Glomerular visceral epithelial cell (primary cell): ENCODE data around the gene SLC23A1.
A peak's percentile ranks its signal among the peaks of the same experiment; 100 is the strongest.
"Not testable (repeated sequence)": the region's sequence is repeated elsewhere in the genome, so short reads cannot be mapped to it uniquely, and the experiment has no call there.

ENCODE experiments used
- DNase-seq: peaks from one replicate; pipeline ENCODE4 v3.0.0-alpha.2; 2016; ENCODE audit errors: extremely low spot score

The SLC23A1 gene

DNA sequence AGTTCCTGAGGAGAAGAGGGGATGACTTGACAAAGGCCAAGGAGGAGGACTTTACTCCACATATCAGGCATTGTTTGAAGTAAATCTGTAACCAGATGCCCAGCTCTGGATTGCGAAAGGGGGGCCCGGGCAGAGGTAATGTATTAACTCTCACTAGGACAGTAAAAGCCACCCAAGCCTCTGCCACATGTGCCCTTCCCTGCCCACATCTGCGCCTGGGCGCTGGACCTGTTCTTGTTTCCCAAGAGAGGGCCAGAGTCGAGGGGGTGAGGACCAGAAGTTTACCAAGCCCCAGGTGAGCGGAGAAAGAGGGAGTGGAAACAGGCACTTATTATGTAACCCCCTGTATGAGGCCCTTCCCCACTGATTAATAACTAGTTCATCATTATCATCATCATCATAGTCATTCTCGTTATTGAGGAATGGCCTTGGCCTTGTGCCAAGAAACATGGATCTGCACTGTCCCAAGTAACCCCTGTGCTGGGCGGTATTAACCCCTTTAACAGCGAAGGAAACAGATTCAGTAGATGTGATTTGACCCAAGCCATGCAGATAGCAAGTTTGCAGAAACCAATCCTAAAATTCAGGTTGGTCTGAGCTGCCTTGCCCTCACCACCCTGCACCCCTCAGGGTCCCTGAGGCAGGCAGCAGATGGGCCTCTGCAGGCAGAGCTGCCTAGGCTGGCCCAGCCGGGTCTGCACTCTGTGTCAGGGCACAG, at the start of gene SLC23A1:
TSS of gene SLC23A1 (minus strand) at position 23 of the 718 bp plus-strand sequence. CDS start 44 bp downstream, outside the sequence.
- peak; percentile 71 for DNase-seq

DNA sequence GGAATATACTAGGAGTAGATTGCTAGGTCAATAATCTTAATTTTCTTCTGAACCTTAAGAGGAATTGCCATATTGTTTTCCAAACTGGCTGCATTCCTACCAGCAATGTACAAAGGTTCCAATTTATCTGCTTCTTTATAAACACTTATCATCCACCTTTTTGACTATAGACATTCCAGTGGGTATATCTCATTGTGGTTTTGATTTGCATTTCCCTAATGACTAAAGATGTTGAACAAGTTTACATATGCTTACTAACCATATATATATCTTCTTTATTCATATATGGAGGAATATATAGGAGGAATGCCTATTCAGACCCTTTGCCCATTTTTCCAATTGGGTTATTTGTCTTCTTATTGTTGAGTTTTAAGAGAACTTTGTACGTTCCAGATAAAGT, 48.6 kb upstream of the SLC23A1 start:
- no peak for DNase-seq

DNA sequence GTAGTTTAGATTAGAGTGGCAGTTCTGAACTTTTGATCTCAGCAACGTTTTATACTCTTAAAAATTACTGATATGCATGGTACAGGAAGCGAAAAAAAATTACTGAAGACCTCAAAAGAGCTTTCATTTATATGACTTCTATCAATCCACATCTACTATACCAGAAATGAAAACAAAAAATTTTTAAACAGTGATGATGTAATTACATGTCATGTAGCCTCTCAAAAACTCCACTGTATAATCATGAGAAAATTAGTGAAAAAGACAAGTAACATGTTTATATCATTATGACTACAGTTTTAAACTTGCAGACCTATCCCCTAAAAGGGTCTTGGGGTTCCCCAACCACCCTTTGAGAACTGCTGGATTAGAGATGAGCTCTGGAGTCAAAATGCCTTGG, 46.9 kb upstream of the SLC23A1 start:
- DNase-seq, result no peak

DNA sequence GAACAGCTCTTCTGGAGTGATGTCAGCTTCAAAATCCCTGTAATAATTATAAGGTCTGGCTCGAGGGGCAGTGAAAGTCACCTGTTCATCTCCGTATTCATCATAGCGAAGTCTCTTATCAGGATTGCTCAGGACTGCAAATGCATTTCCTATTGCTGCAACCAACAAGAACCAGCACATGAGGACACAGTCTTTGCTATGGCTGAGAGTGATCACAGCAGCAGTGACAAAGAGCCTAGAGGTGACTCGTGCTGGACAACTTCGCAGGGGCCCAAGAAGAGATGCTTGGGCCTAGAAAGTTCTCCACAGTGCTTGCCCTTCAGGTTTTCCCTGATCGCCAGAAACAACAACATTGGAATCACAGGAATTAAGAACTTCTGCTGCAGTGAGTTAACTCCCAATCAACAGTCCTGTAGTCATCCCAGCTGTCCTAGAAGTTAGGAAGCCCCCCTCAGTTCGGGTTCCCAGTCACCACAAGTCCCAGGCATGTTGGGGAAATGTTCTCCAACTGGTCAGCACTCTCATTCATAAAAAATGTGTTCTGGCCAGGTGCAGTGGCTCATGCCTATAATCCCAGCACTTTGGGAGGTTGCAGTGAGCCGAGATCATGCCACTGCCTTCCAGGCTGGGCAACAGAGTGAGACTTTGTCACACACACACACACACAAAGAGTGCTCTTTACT, 43.2 kb upstream of the SLC23A1 start:
- DNase-seq, result peak; percentile 49

DNA sequence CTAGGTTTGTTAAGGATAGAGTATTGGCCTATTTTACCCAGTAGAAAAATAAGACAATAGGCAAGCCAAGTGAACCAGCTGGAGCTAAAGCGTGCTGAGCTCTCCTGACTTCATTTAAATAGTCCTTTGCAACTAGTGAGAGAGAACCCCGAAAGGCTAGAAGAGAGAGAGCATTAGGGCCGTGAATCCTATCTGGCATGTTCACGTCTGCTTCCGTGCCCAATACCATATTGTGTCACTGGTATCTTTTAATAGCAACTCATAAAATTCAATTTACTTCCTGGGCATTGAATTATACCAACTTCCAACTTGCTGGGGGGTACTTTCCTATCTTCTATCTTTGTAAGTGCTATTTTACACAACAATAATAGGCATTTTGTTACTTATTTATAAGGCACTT, 42.4 kb upstream of the SLC23A1 start:
- no peak for DNase-seq

DNA sequence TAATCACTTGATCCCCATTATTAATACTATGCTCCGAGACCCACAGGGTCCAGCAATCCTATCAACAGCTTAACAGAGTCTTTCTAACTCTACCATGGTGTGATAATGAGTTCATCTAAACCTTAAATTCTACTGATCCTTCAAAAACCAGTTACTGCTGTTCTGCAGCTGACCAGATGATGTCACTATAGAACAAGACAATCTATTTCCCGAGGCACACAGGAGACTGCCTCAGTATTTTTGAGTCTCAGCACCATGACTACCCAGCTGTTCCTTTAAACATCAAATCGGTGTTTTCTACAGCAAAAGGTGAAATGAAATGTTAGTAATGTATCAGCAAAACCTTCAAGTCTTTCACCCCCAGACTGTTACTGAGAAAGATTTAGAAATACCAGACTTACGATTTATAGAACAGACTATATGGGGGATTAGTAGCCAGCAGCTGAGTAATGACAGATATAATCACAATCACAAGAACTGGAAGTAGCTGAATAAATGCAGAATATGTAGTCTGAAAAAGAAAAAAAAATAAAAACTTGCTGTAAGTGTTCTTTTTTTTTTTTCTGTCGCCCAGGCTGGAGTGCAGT, 39.3 kb upstream of the SLC23A1 start:
- DNase-seq, result peak; percentile 77

DNA sequence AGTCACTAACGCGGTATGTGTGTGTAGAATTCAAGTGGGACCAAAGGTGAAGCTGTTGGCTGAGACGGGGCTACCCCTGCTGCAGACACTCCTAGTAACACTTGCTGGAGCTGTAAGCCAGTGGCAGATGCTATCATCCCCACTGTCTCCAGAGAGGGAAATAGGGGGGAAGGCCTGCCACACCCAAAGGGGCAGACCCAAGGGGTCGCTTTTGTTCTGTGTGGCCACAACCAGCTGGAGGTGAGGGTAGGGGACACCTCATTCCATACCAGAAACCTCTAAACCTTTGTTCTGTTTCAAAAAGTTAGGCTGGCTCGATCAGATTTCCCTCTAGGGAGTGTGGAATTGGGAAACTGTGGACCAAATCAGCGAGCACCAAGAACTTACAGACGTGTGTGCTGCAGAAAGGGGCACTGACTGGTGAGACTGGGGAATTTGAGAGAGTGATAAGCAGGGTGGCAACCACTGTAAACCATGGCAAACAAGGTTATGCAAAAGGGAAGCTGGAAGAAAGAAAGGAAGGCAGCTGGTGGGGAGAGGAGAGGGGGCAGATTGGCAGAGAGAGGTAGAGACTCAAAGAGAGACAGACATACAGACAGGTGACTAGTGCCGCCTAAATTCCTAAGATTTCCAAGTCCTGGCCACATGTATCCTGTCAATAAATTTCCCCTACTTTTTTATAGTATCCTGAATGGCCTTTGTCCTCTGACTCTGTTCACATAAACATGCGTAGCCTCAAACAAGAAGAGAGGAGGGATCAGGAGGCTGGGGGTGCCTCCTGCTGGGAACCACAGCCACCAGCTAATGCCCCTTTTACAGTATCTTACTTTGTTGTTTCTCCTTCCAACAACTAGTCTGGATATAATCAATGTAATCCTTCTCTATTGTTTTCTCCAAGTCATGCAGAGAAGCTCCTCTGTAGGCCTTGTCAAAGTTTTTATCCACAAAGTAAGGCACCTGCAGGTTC, 36.4 kb upstream of the SLC23A1 start:
- no peak for DNase-seq

DNA sequence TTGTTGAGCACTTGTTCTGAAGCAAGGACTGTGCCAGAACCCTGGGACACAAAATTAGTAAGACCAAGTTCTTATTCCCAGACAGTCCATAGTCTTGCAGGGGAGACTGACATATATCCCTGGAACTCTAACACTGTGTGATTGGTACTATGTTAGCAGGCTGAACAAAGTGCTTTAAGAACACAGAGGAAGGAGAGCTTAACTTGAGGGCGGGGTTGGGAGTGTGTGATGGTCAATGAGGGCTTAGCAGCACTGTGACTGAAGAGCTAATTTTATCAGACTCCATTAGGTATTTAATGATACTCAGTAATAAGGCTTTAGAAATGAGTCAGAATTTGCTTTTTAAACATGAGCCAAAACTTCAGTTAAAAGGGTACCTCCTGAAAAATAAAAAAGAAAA, 35.7 kb upstream of the SLC23A1 start:
- no peak for DNase-seq

DNA sequence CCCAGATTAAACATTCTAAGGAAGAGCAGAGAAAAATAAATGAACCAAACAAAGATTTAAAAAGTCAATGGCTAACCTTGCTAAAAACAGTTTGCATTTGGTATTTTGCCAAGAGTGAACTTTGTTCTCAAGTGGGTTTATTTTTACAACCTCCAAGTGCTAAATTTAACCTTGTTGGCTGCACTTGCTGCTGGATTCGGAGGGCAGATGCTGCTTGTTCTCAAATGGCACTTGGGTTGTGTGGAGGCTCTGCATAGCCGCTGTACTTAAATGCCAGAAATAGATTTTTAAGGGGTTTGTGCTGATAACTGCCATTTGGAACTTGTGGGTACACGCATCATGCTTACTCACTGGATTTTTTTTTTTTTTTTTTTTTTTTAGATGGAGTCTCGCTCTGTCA, 34.1 kb upstream of the SLC23A1 start:
- DNase-seq, result no peak

DNA sequence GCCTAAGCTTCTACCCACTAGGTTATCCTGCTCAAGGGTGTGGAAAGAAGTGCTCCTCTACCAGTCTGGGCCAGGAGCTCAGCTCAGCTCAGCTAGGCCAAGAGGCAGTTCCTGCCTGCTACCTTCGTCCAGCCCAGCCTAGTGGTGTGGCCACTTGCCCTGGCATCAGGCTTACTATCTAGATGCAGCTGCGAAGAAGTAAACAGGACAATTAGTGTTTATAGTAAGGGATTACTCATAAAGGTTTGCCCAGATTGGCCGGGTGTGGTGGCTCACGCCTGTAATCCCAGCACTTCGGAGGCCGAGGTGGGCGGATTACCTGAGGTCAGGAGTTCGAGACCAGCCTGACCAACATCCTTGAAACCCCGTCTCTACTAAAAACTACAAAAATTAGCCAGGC, 33.6 kb upstream of the SLC23A1 start:
- no peak for DNase-seq

DNA sequence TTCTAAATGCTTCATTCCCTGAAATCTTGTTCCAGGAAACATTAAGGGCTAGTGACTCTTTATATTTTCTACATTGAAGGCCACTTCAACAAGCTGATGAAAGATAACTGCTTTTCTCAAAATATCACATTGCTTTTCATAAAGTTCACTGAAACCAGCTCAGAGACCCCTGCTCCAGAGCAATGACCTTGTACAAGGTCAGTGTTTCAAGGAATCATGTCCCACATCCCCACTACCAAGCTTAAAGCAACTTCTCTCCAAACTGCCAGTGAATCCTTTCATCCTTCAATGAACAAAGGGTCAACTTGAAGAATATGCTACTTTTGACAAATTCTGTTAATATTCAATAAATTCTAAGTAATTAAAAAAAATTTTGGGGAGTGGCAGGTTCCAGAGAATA, 32.8 kb upstream of the SLC23A1 start:
- DNase-seq, result no peak

DNA sequence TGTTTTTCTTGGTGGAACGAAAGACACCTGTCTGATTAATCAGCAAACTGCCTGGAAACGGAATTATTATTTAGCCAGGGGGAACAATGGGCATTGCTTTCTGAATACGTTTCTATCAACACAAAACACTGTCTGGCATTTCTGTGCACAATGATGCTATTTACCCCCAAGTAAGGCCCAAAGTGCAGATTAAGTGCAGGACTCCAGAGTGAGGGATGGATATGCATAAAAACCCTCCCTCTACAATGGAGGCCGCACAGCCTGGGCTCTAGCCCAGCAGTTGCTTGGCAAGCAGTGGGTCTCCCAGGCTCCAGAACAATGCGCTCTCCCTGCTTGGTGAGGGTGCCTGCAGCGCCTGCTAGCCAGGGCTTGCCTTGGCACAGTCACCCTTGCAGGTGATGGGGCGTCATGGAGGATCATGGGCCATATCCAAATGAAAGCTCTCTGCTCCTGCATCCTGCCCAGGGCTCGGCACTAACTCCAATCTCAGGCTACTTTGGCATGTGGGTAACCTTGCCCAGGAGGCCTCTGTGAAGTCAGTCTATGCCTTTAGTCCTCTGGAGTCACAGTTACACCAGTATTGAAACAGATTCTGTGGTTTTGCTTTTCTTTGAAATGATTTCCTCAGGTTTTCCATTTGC, 32.2 kb upstream of the SLC23A1 start:
- DNase-seq, result no peak

DNA sequence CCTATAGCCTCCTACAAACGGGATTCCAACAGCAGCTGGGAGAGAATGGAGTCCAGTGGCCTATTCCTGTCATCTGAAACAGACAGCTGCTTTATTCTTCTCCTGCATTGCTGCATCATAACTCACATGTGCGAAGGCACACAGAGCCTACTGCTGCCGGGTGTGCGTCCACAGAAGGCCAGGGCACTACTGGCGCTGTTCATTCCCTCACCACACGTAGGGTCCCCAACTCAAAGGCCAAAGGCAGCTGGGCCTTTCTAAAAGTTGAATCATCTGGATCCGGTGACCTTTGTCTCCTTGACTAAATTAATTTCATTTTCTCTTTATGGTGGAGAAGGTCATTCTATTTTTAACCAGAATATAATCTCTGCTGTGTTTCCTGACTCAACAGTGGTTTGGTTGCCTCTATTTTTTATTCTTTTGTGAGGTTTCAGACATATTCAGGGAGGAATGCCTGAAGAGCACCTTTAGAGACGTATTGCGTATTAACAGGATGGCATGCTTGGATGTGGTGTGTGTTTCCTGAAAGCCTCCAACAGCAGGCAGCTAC, 31.6 kb upstream of the SLC23A1 start:
- DNase-seq, result no peak

DNA sequence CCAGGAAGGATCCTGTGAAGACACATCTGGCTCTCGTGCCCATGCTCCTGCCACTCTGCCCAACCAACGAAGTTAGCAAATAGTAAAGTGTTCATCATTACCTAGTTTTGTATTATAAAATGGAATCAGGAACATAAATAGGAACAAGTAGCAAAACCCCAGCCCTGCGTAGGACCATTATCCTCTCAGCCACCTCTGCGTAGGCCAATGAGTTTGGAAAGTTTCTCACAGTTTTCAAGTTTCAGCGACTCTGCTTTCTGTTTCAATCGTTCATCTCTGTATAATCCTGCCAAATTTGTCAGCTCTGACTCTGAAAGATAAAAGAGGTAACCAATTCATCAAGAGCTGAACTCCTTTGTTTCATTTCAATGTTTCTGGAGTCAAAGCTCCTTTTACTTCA, 30.9 kb upstream of the SLC23A1 start:
- DNase-seq, result no peak

DNA sequence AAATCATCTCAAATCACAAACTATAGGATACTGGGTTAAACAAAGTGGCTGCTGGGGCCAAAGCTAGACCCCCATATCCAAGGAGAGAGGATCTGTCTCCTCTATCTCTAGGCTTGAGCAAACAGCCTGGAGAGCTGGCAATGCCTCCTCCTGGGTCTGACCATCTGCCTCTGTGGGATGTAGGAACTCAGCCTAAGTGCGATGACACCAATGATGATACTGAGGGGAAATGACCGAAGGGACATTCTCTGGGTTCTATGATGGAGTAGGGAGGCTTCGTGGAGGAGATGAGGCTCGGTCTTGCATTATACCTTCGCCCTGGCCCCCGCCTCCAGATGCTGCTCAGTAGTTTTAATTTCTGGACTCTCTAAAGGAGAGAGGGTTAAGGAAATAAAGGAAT, 30.1 kb upstream of the SLC23A1 start:
- DNase-seq, result no peak

DNA sequence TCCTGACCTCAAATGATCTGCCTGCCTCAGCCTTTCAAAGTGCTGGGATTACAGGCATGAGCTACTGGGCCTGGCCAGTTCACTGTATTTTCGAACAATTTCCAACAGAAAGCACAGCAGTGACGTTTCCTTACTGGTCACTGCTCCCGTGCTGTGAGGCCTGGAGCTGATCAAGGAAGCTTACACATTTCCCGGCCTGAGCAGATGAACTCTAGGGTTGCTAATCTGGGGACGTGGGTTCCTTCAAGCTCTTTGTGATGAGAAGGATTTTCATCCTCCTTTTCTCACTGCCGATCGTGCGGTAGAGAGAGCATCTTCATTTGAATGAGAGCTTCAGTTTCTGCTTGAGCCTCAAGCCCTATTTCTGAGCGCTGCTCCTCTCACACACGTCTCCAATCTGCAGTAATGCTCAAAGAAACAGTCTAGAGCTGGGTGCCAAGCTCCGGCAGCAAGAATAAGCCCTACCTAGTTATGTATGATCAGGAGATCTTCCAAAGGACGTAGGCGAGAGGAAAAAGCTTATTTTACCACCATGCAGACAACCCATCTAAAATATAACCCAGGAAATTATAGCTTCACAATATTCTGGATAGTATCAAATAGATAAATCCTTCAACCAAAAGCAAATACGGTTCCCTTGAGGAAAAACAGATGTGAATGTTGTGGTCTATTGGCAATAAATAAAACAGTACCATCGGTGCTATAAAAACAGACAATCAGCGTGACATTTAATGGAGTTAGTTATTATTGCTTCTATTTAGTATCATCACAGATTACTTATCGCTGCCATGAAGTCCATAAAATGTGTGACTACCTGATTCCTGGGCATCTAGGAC, 28.1 kb upstream of the SLC23A1 start:
- DNase-seq, result no peak

DNA sequence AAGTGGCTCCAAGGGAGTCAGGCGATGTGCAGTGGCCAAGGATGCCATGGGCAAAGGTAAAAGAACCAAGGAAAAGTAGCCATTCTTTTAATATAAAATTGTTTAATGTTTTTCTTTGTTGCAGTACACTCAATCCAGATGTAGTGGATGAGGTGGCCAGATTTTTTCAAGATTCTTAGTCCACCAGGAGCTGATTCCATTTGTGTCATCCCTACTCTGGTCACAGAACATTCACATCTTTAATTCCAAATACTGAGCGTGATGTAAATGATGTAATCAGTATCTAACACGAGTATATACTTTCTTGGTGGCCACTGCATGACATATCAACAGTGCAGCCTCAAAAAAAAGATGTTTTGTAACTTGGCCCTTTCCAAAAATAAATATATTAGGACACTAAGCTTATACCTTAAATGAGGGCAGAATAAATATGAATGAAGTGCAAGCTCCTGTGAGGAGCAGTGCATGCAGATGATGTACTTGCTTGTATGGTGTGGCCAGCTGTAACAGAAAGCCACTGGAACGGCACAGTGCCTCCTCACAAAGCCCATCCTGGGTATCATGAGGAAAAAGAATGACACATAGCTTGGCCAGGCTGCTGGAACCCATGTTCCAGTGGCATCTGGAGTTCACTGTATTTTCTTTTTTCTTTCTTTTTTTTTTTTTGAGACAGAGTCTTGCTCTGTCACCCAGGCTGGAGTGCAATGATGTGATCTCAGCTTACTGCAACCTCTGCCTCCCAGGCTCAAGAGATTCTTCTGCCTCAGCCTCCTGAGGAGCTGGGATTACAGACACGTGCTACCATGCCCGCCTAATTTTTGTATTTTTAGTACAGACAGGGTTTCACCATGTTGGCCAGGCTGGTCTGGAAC, 27.3 kb upstream of the SLC23A1 start:
- no peak for DNase-seq

DNA sequence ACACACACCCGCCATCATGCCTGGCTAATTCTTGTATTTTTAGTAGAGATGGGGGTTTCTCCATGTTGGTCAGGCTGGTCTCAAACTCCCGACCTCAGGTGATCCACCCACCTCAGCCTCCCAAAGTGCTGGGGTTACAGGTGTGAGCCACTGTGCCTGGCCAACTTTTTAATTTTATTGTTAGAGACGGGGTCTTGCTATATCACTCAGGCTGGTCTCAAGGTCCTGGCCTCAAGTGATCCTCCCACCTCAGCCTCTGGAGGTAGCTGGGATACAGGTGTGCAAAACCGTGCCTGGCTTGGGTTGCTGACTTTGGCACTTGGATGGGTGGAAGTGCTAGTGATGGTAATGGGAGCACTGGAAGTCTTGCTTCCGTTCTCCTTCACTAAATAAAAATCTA, 26.0 kb upstream of the SLC23A1 start:
- not testable (repeated sequence) for DNase-seq

DNA sequence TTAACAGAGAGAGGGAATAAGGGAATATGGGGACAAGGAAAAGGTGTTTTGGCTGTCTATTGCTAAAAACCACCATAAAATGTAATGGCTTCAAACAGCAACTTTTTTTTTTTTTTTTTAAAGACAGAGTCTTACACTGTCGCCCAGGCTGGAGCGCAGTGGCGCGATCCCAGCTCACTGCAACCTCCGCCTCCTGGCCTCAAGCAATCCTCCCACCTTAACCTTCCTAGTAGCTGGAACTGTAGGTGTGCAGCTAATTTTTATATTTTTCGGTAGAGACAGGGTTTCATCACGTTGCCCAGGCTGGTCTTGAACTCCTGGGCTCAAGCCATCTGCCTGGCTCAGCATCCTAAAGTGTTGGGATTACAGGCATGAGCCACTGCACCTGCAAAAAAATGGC, 25.1 kb upstream of the SLC23A1 start:
- DNase-seq, result no peak
